Kidney (tissue), 14 donors: Measurements from ENCODE around the gene MEPE. TPM values are rescaled to one million over a fixed set of nuclear protein-coding genes. Genes with fewer than 3 reads are reported as not detected.

ENCODE experiments used
- DNase-seq, 5 donors: peaks; one replicate each; pipeline ENCODE4 v3.0.0-alpha.2; 2013 to 2020
- FAIRE-seq: peaks from 2 replicates; lab custom pipeline; 2012; peaks lifted over from hg19 to GRCh38; lab: Jason Lieb, UNC
- H3K27ac ChIP-seq, 2 donors: one replicate each; pipeline ENCODE4 v1.7.0; 2013; ENCODE audit warnings: low read depth in 2 of 2, low read length in 2 of 2, inconsistent platforms in 1 of 2
- H3K27me3 ChIP-seq: one replicate; pipeline ENCODE4 v1.7.1; 2013; ENCODE audit warnings: low read length, inconsistent platforms; ENCODE audit not compliant: control insufficient read depth, insufficient read depth
- H3K36me3 ChIP-seq, 3 donors: one replicate each; pipeline versions ENCODE4 v1.7.0 to v1.7.1; 2013; ENCODE audit warnings: low read length in 3 of 3, control low read depth in 1 of 3, inconsistent platforms in 1 of 3; ENCODE audit not compliant: insufficient read depth in 3 of 3, control insufficient read depth in 2 of 3
- H3K4me1 ChIP-seq, 3 donors: one replicate each; pipeline versions ENCODE4 v1.7.0 to v1.7.1; 2013; ENCODE audit warnings: low read length in 3 of 3, inconsistent platforms in 1 of 3, low read depth in 1 of 3; ENCODE audit not compliant: control insufficient read depth in 2 of 3, insufficient read depth in 2 of 3
- H3K4me3 ChIP-seq, 3 donors: one replicate each; pipeline versions ENCODE4 v1.7.0 to v1.8.1; 2013; ENCODE audit warnings: low read length in 3 of 3, control low read depth in 1 of 3, inconsistent platforms in 1 of 3
- H3K9ac ChIP-seq, 3 donors: one replicate each; pipeline versions ENCODE4 v1.7.0 to v1.7.1; 2013; ENCODE audit warnings: low read length in 3 of 3, control low read depth in 1 of 3, inconsistent platforms in 1 of 3
- H3K9me3 ChIP-seq, 3 donors: one replicate each; pipeline versions ENCODE4 v1.7.0 to v1.7.1; 2013; ENCODE audit warnings: low read length in 3 of 3, control low read depth in 1 of 3, inconsistent platforms in 1 of 3; ENCODE audit not compliant: control insufficient read depth in 2 of 3, insufficient read depth in 1 of 3
- intact Hi-C: fragments of 100-400 bp; cut with DNase I; formaldehyde crosslinking; loops from one replicate; pipeline ENCODE4 v1.11.1; 2022
- polyA plus RNA-seq: library from polyadenylated mRNA; stranded (reverse); fragments of 350-450 nt; fragmentation: Illumina TruSeq; extraction: RNeasy Lipid Tissue Mini Kit (QIAGEN cat#74804); gene quantifications from one replicate; pipeline ENCODE4 v1.2.3, GENCODE V29; 2014; ENCODE audit warnings: low read depth, low replicate concordance; ENCODE audit not compliant: insufficient read depth
- total RNA-seq: library from RNA; stranded (reverse); fragmentation: NEBNext Ultra II Directional; extraction: Animal tissue kit (Norgen Biotek cat#: 25700); gene quantifications from one replicate; pipeline ENCODE4 v1.2.1, GENCODE V29; 2021
- TF ChIP-seq, protein P1 (sequence below): IDR thresholded peaks from 3 replicates; pipeline ENCODE4 v1.5.1; 2012; ENCODE audit warnings: mild to moderate bottlenecking, moderate library complexity, borderline replicate concordance; ENCODE audit not compliant: insufficient read depth; ENCODE audit errors: extremely low read depth
- donor health status: control.
- donor health status: control.
- donor health status: control.
- donor health status: control.
- donor health status: control.
- donor health status: DM: yes; HTN: yes; CAD: no.
- donor health status: Normal renal cell carcinoma (clear cell type).

The MEPE gene
- total and polyA plus RNA-seq, 2 donors from 2014 or later: not detected

DNA sequence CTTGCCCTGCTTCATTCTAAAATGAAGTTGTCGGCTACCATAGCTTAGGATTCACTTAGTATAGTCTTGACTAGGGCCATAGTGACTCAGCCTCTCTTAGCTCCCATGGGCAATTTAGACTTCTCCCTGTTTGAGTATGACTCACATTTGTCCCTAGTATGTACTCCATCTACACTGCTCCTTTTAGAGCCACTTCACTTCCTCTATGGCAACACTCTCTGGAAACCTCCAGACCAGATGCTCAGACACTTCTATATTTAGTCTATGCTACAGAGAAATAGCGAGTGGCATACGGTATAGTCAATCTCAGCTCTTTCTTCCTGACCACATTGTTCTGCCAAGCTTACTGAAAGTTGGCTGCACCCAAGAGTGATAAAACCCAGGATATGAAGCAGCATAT, 11.2 kb downstream of the MEPE start:
- peaks cover 0 to 3% (median 0%) of the 10 kb centered on the region in 3 donors for H3K4me1 ChIP-seq
- no peak for FAIRE-seq
- H3K27ac ChIP-seq: no peak overlapping the region
- H3K9ac ChIP-seq: no peak overlapping the region
- H3K9me3 ChIP-seq: no peaks in the 10 kb centered on the region
- DNase-seq: no peak
- intact Hi-C loops: loop anchor here (10.0 kb wide), 1 partner anchor 159 kb away; no protein-coding TSS in a partner anchor
- H3K4me3 ChIP-seq: no peak overlapping the region
- TF ChIP-seq, protein P1, sequence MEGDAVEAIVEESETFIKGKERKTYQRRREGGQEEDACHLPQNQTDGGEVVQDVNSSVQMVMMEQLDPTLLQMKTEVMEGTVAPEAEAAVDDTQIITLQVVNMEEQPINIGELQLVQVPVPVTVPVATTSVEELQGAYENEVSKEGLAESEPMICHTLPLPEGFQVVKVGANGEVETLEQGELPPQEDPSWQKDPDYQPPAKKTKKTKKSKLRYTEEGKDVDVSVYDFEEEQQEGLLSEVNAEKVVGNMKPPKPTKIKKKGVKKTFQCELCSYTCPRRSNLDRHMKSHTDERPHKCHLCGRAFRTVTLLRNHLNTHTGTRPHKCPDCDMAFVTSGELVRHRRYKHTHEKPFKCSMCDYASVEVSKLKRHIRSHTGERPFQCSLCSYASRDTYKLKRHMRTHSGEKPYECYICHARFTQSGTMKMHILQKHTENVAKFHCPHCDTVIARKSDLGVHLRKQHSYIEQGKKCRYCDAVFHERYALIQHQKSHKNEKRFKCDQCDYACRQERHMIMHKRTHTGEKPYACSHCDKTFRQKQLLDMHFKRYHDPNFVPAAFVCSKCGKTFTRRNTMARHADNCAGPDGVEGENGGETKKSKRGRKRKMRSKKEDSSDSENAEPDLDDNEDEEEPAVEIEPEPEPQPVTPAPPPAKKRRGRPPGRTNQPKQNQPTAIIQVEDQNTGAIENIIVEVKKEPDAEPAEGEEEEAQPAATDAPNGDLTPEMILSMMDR: no peak
- H3K27me3 ChIP-seq: no peaks in the 10 kb centered on the region
- H3K36me3 ChIP-seq: no peaks in the 10 kb centered on the region

DNA sequence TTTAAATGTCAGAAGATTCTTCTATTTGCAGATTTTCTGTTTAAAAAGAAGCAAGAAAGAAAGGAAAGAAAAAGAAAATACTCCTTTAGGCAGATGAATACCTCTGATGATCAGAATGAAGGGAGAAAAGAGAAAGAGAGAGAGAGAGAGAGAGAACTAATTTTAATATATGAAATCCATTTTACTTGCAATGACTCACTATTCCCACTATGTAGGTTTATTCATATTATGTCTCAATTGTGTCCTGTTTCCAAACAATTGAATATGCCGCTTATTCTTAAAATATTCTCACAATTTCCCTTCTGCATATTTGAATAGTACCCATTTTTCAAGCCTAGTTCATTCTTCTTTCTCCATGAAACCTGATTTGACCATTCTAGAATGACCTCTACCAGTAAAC, 11.7 kb downstream of the MEPE start:
- Histone ChIP-seq H3K4me1 (peaks cover 0 to 4% (median 0%) of the 10 kb centered on the region in 3 donors), H3K27ac (no peak overlapping the region), H3K36me3 (no peaks in the 10 kb centered on the region), H3K4me3 (no peak overlapping the region), H3K9me3 (no peaks in the 10 kb centered on the region), H3K27me3 (no peaks in the 10 kb centered on the region), H3K9ac (no peak overlapping the region)
- TF ChIP-seq, protein P1: no peak
- FAIRE-seq (no peak), DNase-seq (no peak)
- intact Hi-C loops: loop anchor here (10.0 kb wide), 1 partner anchor 160 kb away; no protein-coding TSS in a partner anchor

DNA sequence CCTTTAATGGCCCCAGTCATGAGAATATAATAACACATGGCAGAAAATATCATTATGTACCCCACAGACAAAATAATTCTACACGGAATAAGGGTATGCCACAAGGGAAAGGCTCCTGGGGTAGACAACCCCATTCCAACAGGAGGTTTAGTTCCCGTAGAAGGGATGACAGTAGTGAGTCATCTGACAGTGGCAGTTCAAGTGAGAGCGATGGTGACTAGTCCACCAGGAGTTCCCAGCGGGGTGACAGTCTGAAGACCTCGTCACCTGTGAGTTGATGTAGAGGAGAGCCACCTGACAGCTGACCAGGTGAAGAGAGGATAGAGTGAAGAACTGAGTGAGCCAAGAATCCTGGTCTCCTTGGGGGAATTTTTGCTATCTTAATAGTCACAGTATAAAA, 13.5 kb downstream of the MEPE start:
- DNase-seq (no peak), FAIRE-seq (no peak)
- peaks cover 0 to 4% (median 0%) of the 10 kb centered on the region in 3 donors for H3K4me1 ChIP-seq
- TF ChIP-seq, protein P1: no peak
- H3K4me3 ChIP-seq: no peak overlapping the region
- intact Hi-C loops: loop anchor here (10.0 kb wide), 1 partner anchor 161 kb away; no protein-coding TSS in a partner anchor
- no peaks in the 10 kb centered on the region for H3K9me3 ChIP-seq
- H3K27ac ChIP-seq: no peak overlapping the region
- H3K27me3 ChIP-seq: no peaks in the 10 kb centered on the region
- H3K9ac ChIP-seq: no peak overlapping the region
- no peaks in the 10 kb centered on the region for H3K36me3 ChIP-seq
